IPS-18a (cell line): Measurements from ENCODE around the gene SLC1A4.

Experiments used
- H3K27ac ChIP-seq: one replicate; pipeline ENCODE4 v1.5.1; 2013; ENCODE audit warnings: low read length
- H3K27me3 ChIP-seq: one replicate; pipeline ENCODE4 v1.6.1; 2013; ENCODE audit warnings: mild to moderate bottlenecking, low read length; ENCODE audit not compliant: control insufficient read depth, insufficient read depth
- H3K36me3 ChIP-seq: one replicate; pipeline ENCODE4 v1.6.1; 2013; ENCODE audit warnings: low read depth, low read length; ENCODE audit not compliant: control insufficient read depth
- H3K4me1 ChIP-seq: one replicate; pipeline ENCODE4 v1.6.1; 2013; ENCODE audit warnings: low read depth, low read length; ENCODE audit not compliant: control insufficient read depth
- H3K4me3 ChIP-seq: one replicate; pipeline ENCODE4 v1.5.1; 2013; ENCODE audit warnings: low read length
- H3K9ac ChIP-seq: one replicate; pipeline ENCODE4 v1.6.1; 2013; ENCODE audit warnings: mild to moderate bottlenecking, low read length, moderate library complexity
- H3K9me3 ChIP-seq: one replicate; pipeline ENCODE4 v1.6.1; 2013; ENCODE audit warnings: low read depth, low read length; ENCODE audit not compliant: control insufficient read depth

SLC1A4 gene

DNA sequence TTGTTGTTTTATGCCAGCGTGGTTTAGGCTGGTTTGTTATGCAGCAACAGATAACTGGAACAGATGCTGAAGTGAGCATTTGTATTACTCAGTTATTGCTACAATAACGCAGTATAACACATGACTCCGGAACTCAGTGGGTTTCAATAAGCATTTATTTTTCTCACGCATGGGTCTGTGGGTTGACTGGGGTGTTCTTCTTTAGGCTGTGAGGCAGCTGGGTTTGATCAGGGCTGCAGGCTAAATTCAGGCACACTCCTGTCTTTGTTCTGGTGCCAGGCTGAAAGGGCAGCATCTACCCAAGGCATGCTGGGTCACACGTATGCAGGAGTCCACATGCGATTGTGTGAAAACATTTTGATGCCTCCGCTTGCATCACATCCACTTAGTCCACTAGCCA lies 3.8 kb upstream of the SLC1A4 start:
- Histone ChIP-seq H3K36me3 (no peaks in the 10 kb centered on the region), H3K27me3 (peaks cover 44% of the 10 kb centered on the region), H3K9ac (no peak overlapping the region), H3K4me1 (peaks cover 3% of the 10 kb centered on the region), H3K9me3 (no peaks in the 10 kb centered on the region), H3K27ac (no peak overlapping the region), H3K4me3 (no peak overlapping the region)

DNA sequence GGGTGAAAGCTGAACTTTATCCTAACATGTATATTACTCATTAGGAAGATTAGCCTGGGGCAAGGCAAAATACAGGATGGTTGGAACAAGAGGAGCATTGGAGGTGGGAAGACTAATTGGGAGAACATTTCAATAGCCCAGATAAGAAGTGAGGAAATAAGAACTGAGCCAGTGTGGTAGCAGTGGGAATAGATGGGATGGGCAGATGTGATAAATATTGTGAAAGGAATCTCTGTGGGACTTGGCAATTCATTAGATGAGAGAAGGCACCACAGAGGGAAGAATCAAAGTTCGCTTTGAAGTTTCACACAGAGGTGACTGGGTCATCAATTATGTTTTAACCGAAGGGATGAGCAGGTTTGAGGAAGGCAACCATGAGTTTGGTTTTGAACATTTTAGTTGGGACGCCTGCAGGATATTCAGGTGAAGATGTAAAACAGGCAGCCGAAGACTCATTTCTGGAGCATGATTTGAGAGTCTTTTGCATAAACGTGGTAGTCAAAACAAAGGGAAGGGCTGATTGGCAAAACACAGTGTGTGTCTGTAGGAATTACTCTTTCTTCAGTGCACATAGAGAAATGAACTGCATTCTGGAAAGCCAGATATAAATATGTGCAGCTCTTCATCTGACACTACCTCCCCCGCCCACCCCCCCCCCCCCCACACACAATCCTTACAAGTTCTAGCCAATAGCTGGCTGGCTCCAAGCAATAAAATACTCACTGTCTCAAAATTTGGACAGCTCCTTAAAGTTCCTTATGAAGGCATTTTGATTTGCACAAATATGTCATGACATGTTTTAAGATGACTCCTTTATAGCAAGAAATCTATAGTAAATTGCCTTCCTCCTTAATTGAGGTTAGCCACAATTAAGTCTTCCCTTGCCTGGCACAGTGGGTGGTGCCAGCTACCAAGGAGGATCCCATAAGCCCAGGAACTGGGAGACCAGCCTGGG lies 1.9 kb upstream of the SLC1A4 start:
- Histone ChIP-seq H3K27ac (no peak overlapping the region), H3K4me3 (no peak overlapping the region), H3K4me1 (peaks cover 3% of the 10 kb centered on the region), H3K9me3 (no peaks in the 10 kb centered on the region), H3K36me3 (no peaks in the 10 kb centered on the region), H3K27me3 (peaks cover 62% of the 10 kb centered on the region), H3K9ac (no peak overlapping the region)

DNA sequence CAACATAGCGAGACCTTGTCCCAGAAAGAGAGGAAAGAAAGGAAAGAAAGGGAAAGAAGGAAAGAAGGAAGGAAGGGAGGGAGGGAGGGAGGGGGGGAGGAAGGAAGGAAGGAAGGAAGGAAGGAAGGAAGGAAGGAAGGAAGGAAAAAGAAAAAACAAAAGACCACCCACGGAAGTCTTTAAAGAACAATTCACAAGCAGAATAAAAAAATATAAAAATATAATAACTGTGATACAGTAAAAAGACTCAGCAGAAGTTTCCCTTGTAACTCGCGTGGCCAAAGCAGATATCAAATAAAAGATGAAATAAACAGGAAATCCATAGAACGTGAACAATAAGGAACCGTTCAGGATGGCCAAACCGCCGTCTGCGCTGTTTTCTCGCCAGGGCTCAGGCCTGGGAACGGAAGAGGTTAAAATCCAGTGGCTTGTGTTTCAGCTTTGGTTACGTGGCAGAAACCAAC lies 1.2 kb upstream of the SLC1A4 start:
- Histone ChIP-seq H3K9ac (peak overlapping the region; percentile 65), H3K4me3 (peak overlapping the region; percentile 76), H3K27me3 (peaks cover 67% of the 10 kb centered on the region), H3K4me1 (peaks cover 3% of the 10 kb centered on the region), H3K27ac (no peak overlapping the region), H3K36me3 (no peaks in the 10 kb centered on the region), H3K9me3 (no peaks in the 10 kb centered on the region)

DNA sequence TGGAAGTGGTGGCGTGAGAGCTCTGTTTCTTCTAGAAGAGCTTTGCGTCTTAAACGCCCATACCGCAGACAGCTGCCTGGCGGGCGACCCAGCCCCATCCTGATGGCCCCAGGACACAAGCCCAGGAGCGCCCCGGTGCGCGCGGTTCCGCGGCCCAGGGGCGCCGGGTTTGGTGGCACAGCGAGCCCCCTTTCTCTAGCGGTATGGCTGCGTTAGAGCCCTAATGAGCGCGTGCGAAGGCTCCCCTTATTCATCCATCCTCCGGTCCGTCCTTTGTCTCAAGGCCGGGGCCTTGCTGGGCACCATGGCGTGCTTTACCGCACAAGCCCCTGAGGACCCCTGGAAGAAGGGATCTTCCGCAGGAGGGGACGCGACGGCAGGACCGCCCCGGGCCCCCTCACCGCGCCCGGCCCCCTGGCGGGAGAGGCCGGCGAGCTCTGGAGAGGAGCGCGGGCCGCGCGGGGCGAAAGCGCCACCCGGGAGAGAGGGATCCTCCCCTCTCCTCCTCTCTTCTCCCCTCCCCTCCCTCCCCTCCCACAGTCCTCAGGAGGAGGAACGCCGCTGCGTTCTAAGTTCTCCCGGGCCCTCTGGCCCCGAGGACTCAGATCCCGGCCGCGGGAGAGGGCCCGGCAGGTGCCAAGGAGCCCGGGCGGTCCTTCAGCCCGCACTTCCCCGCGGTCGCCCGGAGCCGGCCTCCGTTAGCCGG lies 626 bp upstream of the SLC1A4 start:
- H3K36me3 ChIP-seq = no peaks in the 10 kb centered on the region
- H3K9me3 ChIP-seq = no peaks in the 10 kb centered on the region
- H3K27ac ChIP-seq = no peak overlapping the region
- peak overlapping the region; percentile 76 for H3K4me3 ChIP-seq
- H3K4me1 ChIP-seq = peaks cover 3% of the 10 kb centered on the region
- H3K27me3 ChIP-seq = peaks cover 67% of the 10 kb centered on the region
- H3K9ac ChIP-seq = peak overlapping the region; percentile 65

DNA sequence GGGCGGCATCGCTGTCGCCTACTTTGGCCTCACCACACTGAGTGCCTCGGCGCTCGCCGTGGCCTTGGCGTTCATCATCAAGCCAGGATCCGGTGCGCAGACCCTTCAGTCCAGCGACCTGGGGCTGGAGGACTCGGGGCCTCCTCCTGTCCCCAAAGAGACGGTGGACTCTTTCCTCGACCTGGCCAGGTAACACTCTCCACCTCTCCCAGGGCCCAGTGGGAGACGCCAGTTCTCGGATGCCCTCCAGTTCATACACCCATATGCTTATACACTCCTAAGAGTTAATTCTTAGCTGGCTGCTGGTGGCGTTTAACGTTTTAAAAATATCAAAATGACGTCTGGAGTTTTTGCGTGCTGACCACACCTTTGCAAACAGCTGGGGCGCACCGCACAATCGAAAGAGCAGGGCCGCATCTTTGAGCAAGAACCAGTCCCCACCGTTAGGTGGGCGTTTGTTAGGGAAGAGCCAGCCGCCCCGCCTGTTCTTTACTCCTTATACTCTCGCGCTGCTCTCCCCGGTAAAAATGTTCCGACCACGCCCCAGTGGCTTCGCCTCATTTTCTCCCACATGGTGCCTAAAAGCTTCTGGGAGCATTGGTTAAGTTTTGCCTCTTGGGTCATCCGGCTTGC lies 899 bp downstream of the SLC1A4 start:
- no peak overlapping the region for H3K9ac ChIP-seq
- H3K36me3 ChIP-seq = no peaks in the 10 kb centered on the region
- H3K27me3 ChIP-seq = peaks cover 67% of the 10 kb centered on the region
- H3K4me3 ChIP-seq = peak overlapping the region; percentile 76
- H3K27ac ChIP-seq = no peak overlapping the region
- H3K9me3 ChIP-seq = no peaks in the 10 kb centered on the region
- H3K4me1 ChIP-seq = peaks cover 3% of the 10 kb centered on the region

DNA sequence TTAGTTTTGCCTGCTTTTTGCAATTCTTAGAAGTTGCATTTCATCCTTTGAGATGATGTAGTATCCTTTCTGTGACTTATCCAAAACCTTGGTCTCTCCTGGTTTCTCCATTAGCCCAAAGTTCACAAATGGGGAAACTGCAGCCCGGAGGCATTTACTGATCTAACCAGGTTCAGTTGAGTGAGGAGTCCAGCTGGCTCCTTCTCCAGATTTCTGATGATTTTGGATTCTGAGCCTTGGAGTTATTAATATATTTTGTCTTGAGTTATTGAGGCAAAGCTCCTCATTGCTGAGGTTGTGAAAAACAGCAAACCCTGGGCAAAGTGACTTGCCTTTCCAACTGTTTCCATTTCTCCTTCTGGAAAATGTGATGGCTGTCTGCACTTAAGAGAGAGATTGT lies 1.7 kb downstream of the SLC1A4 start:
- no peak overlapping the region for H3K9ac ChIP-seq
- no peaks in the 10 kb centered on the region for H3K36me3 ChIP-seq
- no peak overlapping the region for H3K27ac ChIP-seq

DNA sequence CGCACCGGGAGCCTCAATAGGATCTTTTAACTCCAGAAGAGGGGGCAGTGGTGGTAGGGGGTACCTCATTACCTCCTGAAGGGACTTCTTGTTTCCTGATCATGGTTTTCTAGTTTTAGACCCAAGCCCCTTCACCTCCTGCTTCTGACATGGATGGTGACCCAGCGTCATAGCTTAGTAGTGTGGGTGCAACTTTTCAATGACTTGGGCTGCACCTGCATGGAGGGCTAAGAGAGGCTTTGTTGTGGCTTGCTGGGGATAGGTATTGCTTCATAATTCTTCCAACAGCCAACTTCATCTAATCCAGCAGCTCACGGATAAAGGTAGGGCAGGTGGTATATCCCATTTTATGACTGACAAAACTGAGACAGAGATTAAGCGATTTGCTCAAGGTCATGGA lies 3.0 kb downstream of the SLC1A4 start:
- H3K9me3 ChIP-seq = no peaks in the 10 kb centered on the region
- no peak overlapping the region for H3K4me3 ChIP-seq
- peaks cover 3% of the 10 kb centered on the region for H3K4me1 ChIP-seq
- no peak overlapping the region for H3K9ac ChIP-seq
- H3K27me3 ChIP-seq = peaks cover 56% of the 10 kb centered on the region
- no peak overlapping the region for H3K27ac ChIP-seq
- no peaks in the 10 kb centered on the region for H3K36me3 ChIP-seq

More for the DNA sequence above, 1.7 kb downstream of the SLC1A4 start:
- peaks cover 3% of the 10 kb centered on the region for H3K4me1 ChIP-seq
- no peak overlapping the region for H3K4me3 ChIP-seq
- peaks cover 67% of the 10 kb centered on the region for H3K27me3 ChIP-seq
- H3K9me3 ChIP-seq = no peaks in the 10 kb centered on the region

DNA sequence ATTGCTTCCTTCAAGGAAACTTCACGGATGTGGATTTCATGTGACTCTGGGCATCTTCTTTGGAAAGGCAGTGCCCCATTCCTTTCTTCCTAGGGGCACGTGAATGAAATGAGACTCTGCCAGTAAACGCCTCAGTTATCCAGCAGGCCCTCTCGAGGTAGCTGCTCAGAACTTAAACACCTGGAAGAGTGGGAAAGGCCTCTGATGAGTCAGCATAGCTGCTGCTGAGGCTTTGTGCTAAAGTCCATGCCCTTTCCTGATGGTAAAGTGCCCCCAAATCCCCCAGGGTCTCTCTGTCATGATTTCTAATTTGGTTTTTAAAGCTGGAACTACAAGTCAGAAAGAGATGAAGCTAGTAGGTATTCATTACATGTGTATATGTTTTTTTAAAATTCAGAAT lies 3.8 kb downstream of the SLC1A4 start:
- Histone ChIP-seq H3K9ac (no peak overlapping the region), H3K9me3 (no peaks in the 10 kb centered on the region), H3K4me1 (peaks cover 3% of the 10 kb centered on the region), H3K27ac (no peak overlapping the region), H3K36me3 (no peaks in the 10 kb centered on the region), H3K4me3 (no peak overlapping the region), H3K27me3 (peaks cover 48% of the 10 kb centered on the region)

DNA sequence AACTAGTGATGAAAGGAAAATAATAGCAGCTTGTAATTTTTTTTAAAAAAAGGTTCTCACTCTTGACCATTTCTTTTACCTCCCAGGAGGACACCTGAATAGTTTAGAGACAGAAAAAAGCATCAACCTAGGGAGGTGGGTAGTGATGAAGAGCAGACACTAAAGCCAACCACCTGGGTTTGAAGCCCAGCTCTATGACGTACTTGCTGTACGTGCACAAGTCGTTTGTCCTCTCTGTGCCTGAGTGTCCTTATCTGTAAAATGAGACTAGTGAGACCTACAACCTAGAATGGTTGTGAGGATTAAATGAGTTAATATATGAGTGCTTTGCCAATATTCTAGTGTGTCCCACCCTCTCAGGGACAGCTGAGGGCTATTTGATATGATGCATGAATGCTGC lies 5.8 kb downstream of the SLC1A4 start:
- peaks cover 1% of the 10 kb centered on the region for H3K4me1 ChIP-seq
- no peaks in the 10 kb centered on the region for H3K9me3 ChIP-seq
- H3K27me3 ChIP-seq = peaks cover 28% of the 10 kb centered on the region
- no peaks in the 10 kb centered on the region for H3K36me3 ChIP-seq
- no peak overlapping the region for H3K27ac ChIP-seq
- H3K4me3 ChIP-seq = no peak overlapping the region
- H3K9ac ChIP-seq = no peak overlapping the region

DNA sequence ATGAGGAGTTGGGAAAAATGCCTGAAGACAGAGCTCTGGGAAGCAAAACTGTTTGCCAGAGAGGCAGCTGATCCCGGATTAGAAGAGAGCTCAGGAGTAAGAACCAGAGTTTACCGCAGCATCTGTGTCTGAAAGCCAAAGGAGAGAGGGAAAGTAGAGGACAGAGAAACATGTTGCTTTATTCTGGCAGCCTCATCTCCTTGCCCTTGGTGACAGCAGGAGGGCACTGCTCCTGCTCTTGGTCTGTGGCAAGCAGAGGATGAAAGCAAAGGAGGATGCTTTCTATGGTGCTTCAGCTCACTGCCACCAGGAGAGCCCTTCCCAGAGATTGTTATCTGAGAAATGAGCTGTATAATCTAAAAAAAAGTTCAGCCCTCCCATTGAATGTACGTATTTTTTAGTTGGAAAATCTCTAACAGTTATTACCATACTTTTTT lies 7.7 kb downstream of the SLC1A4 start:
- Histone ChIP-seq H3K9ac (no peak overlapping the region), H3K27me3 (peaks cover 9% of the 10 kb centered on the region), H3K27ac (no peak overlapping the region), H3K9me3 (no peaks in the 10 kb centered on the region), H3K4me1 (no peaks in the 10 kb centered on the region), H3K36me3 (no peaks in the 10 kb centered on the region), H3K4me3 (no peak overlapping the region)

DNA sequence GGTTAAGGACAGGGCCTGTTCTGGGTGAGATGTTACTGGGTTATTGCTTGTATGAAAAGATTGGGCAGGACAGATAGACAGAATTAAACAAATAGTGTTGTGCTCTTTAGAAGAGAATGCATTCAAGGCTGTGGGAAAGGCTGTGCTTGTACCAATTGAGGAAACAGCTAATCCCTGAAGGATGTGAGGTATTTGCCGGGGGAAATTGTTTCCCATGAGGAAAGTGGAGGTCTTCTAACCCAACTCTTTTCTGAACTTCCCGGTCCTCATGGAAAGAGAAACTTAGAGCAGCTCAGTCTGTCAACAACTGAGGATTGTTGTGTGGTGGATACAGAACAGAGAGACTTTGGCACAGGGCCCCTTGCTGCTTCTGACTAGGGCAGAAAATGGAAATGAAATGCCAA lies 9.5 kb downstream of the SLC1A4 start:
- no peak overlapping the region for H3K9ac ChIP-seq
- no peak overlapping the region for H3K27ac ChIP-seq
- H3K4me1 ChIP-seq = no peaks in the 10 kb centered on the region
- H3K4me3 ChIP-seq = no peak overlapping the region
- H3K36me3 ChIP-seq = no peaks in the 10 kb centered on the region
- H3K27me3 ChIP-seq = no peaks in the 10 kb centered on the region
- H3K9me3 ChIP-seq = no peaks in the 10 kb centered on the region
